ENCODE data around the gene HMCN2.
"Not testable (repeated sequence)": the region's sequence is repeated elsewhere in the genome, so short reads cannot be mapped to it uniquely, and the experiment has no call there.

Gene HMCN2

GRCh38 chr9:130400870-130401269 lies 135.3 kb downstream of the HMCN2 start:
- DNase-seq = no peak

- not testable (repeated sequence) for DNase-seq
Observed at GRCh38 chr9:130401742-130402141, 136.2 kb downstream of the HMCN2 start.

DNA sequence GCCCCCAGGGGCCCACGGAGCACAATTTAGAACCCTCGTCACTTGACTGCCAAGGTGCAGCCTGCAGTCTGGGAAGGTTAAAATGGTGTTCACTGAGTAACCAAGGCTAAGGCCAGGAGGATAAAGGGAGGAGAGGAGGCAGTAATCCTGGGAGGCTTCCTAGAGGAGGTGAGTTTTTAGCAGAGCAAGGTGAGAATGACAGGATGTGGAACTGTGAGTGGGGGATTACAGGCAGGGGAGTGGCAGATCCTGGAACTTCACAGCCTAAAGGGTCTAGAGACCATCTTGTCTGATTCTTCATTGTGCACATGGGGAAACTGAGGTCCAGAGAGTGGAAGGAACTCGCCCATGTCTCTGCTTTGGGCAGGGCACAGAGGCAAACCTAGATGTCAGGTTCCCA lies 136.7 kb downstream of the HMCN2 start:
- DNase-seq = no peak

DNA sequence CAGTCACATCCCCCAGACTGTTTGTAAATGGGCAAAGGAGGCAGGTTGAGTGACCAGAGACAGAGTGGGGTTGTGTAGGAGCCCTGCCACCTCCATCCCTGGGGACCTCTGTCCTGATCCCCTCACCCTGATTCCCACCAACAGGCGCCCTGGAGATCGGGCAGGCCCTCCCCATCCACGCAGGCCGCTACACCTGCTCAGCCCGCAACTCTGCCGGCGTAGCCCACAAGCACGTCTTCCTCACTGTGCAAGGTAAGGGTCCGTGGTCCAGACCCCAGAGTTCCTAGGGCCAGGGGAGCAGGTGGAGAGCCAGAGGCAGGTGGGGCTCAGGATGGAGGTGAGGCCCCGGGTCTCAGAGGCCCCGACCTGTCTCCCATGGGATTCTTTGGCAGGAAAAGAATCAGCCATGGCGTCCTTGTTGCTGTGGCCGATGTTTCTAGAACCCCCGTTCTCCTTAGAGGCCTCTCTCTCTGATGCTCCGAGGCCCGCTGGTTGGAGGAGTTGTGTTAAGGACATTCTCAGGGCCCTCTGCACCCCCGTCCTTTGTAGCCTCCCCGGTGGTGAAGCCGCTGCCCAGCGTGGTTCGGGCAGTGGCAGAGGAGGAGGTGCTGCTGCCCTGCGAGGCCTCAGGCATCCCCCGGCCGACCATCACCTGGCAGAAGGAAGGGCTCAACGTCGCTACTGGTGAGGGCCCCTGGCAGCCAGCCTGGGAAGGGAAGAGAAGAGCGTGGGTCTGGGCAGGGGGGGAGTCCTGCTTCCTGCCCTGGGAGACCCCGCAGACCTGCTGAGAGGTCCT lies 137.3 kb downstream of the HMCN2 start:
- no peak for DNase-seq

DNA sequence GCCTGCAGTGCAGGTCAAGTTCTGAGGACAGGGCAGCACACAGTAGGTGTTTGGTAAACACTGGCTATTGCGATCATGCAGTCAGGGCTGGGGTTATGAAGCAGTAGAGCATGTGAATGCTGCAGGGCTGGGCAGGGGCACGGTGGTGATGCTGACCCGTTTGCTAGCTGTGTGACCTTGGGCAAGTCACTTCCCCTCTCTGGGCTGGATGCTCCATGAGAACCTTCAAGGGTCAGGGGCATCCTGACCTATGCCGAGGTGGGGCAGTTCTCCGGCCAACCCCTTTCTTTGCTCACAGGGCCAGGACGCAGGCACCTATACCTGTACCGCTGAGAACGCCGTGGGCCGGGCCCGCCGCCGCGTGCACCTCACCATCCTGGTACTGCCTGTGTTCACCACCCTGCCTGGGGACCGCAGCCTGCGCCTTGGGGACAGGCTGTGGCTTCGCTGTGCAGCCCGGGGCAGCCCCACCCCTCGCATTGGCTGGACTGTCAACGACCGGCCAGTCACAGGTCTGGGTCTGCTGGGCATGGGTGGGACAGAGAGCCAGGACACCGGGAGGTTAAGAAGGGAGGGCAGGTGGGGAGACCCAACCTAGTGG lies 140.2 kb downstream of the HMCN2 start:
- DNase-seq = no peak

DNA sequence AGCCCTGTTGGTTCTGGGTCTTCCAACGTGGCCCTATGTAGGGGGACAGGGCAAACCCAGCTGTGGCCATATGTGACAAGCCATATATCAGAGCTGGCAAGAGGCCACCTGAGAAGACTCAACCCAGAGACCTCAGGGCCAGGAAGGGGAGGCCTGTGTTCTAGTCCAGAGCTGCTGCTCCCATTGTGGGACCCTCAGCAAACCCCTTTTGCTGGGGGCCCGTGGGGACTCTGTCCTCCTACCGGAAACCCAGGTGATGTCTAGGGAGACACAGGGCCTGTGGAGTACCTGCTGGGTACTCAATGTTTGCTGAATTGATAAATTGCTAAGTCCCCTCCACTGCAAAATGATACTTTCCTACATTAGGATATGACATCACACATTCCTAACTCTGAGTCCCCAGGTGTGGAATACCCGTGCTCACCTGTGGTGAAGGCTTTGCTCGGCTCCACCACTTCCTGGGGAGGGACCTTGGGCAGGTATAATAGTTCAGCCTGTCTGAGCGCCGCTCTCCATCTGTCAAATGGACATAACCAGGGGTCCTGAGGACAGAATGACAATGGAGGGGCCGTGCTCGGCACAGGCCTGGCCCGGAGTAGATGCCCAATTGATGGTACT lies 140.8 kb downstream of the HMCN2 start:
- no peak for DNase-seq

DNA sequence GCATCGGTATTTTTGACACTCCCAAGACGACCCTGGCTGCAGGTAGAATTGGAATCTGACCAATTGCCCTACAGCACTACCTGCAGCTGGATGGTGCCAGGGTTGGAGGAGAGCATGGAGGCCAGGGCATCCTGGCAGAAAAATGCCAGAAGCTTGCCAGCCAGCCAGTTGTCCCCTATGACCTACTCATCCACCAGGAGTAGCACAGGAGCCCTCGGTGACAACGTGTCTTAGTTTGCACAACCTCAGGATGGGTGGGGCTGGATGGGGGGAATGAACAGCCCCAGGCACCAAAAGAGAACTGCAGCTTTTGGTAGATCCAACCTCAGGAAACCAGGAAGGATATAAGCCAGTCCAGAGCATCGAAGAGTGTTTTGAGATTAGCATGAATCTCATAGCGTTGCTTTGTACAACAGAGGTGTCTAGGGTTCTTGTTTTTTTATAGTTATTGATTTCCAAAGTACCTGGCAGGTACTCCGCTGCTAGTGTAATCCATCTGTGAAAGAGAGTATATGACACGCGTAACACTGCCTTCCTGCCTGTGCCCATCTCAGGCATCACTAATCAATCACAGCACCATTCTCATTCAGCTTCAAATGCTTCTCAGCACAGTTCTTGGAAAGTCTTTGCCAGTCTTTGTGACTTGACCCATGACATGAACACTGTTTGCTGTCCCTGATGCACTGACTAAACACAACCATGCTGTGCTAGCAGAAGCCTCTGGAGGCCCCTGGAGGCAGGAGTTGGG lies 142.5 kb downstream of the HMCN2 start:
- DNase-seq = no peak

DNA sequence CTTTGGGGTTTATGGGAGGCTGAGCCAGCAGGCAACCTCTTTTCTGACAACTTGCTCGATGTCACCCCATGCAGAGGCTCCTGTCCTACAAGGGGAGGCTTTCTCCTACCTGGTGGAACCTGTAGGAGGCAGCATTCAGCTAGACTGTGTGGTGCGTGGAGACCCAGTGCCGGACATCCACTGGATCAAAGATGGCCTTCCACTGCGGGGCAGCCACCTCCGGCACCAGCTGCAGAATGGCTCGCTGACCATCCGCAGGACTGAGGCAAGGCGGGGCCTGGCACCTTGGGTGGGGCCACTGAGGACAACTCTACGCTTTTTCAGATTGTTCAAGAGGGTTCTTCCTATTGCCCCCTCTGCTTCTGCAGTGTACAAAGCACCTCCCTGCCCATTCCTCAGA lies 143.1 kb downstream of the HMCN2 start:
- DNase-seq = no peak

DNA sequence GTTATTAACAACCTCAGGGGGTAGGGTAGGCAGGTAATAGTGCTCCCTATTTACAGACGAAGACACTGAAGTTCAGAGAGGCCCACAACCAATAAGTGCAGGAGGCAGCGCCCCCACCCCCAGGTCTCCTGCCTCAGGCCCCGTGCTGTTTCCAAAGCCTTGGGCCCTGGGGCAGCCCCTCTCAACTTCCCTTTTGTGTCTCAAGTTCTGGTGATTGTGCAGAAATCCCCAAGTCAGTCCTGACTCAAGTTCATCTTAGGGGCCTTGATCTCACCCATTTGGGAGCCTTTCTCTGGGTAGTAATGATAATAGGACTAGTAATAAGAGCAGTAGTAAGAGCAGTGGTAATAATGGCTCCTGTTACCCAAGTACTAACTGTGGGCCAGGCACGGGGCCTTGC lies 143.7 kb downstream of the HMCN2 start:
- no peak for DNase-seq

DNA sequence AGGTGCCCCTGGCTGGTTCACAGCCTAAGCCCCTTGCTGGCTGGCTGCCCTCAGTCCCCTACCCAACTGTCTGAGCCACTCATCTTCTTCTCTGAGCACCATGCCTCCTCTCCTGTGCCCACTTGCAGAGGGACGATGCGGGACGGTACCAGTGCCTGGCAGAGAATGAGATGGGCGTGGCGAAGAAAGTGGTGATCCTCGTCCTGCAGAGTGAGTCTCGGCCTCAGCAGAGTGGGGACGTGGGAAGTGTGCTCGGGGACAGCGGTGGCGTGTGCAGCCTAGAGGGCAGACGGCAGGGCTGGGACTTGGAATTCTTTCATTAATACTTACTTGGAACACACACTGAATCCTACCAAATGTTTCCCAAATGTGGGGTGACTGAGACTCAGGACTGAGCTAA lies 144.9 kb downstream of the HMCN2 start:
- no peak for DNase-seq

DNA sequence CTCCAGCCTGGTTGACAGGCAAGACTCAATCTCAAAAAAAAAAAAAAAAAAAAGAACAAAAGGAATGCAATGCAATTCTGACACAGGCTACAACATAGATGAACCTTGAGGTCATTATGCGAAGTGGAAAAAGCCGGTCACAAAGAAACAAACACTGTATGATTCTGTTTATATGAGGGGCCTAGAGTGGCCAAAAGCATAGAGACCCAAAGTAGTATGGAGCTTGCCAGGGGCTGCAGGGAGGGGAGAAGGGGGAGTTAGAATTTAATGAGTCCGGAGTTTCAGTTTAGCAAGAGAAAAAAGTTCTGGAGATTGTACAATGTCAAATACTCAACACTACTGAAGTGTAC lies 146.0 kb downstream of the HMCN2 start:
- no peak for DNase-seq

GRCh38 chr9:130414081-130414731 lies 148.6 kb downstream of the HMCN2 start:
- no peak for DNase-seq

DNA sequence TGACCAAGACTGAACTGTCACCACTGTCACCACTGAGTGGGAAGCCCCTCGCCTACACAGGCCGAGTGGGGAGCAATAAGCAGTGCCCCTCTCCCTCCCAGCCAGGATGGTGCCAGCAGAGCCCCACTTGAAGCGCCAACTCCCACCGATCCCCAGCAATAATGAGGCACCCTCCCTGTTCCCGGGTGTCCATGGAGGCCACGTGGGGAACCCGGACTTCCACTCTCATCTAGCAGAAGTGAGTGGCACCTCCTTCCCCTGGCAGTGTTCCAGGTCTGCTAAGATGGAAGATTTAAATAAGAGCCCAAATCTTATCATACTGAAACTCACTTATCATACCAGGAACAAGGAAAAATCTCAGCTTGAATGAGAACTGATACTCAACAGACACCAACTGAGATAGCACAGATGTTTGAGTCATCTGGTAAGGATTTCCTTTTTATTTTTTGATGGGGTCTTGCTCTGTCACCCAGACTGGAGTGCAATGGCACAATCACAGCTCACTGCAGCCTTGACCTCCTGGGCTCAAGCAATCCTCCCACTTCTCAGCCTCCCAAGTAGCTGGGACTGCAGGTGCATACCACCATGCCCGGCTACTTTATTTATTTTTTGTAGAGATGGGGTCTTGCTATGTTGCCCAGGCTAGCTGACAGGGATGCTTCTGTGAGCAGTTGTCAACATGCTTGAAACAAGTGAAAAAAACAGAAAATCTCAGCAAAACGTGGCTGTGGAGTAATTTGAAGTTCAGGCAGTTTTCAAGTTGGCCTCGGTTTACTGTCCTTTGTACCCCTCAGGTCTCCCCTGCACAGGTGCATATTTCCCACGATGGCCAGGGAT lies 149.6 kb downstream of the HMCN2 start:
- no peak for DNase-seq

GRCh38 chr9:130417602-130418001 lies 152.0 kb downstream of the HMCN2 start:
- no peak for DNase-seq

- DNase-seq = no peak
Observed at GRCh38 chr9:130418776-130419175, 153.2 kb downstream of the HMCN2 start.

- DNase-seq = no peak
Observed at GRCh38 chr9:130419521-130420035, 154.0 kb downstream of the HMCN2 start.

- DNase-seq = no peak
Observed at GRCh38 chr9:130421154-130421801, 155.7 kb downstream of the HMCN2 start.

DNA sequence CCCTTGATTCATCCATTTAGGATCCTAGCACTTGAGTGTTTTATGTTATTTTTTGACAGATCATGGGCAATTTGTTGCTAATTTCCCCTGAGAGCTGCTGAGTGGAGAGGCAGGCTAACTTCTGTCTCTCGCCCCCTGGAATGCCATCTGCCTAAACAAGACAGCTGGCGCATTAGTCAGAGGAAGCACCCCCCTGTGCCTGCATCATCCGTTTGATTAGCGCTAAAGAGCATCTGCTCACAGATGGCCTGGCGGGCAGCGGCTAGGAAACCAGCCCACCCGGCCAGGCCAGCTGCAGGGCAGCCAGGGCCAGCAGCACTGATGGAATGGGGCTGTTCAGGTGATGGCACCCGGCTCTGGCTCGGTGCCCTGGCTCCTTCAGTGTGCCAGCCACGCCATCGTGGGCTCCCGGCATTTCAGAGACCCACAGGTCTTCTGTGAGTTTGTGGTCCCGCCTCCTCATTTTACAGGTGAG lies 156.3 kb downstream of the HMCN2 start:
- no peak for DNase-seq

- no peak for DNase-seq
Observed at GRCh38 chr9:130422546-130422945, 157.0 kb downstream of the HMCN2 start.

DNA sequence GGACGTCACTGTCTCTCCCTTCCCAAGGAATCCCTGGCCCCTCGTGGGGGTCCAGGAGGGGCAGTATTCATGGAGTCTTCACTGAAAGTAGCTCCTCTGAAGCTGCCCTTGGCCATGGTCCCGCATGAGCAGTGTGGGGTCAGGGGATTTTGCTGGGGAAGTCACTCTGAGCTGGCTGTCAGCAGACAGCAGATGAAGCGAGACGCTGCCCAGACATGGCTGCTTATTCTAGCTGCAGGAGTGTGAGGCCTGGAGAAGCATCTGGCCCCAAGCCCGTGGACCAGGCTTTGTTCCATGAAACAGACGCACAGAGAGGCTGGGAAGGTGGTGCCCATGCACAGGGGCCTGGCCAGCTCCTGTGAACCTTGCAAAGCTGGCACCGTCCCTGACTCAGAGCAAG lies 157.7 kb downstream of the HMCN2 start:
- DNase-seq = no peak
